ENCODE data around the gene HTATSF1. TPM values are rescaled to one million over a fixed set of nuclear protein-coding genes. Genes with fewer than 3 reads are reported as not detected.

Gene HTATSF1
- total RNA-seq, 1 experiment from 2014 or later, result 72.8 TPM

Other genes with a start within 250 kb of the HTATSF1 start
- gene MAP7D3, start 246.2 kb upstream of the HTATSF1 start, total RNA-seq (2014; rRNA removed), result 15.3 and 15.5 TPM in 2 replicates
- gene ADGRG4, start 196.6 kb upstream of the HTATSF1 start, total RNA-seq (2014; rRNA removed), result not detected in 2 replicates
- not detected in 2 replicates for gene BRS3, start 9.6 kb upstream of the HTATSF1 start, total RNA-seq (2014; rRNA removed)
- not detected in 2 replicates for gene VGLL1, start 34.6 kb downstream of the HTATSF1 start, total RNA-seq (2014; rRNA removed)
- gene CD40LG, start 150.6 kb downstream of the HTATSF1 start, total RNA-seq (2014; rRNA removed), result not detected in 2 replicates

Data from LHCN-M2 (cell line).